ENCODE data around the gene CAPN13. TPM values are rescaled to one million over a fixed set of nuclear protein-coding genes. Genes with fewer than 3 reads are reported as not detected.

Gene CAPN13
- total and polyA plus RNA-seq, 2 donors (not counting 3 experiments of a cell fraction or from before 2014, with no cell fraction given), result not detected

GRCh38 chr2:30768036-30768686, 39.1 kb downstream of the CAPN13 start:
- no peak overlapping the region for H3K9ac ChIP-seq (replicated peaks; ENCODE audit: extremely low read depth, insufficient read depth, low read length)
- BruUV-seq (replicated peaks), result no TSS peak
- H2AFZ ChIP-seq (ENCODE audit: low read depth, low read length), result no peak overlapping the region
- DNase-seq (ENCODE audit: low read depth, low spot score), result no peak
- no peak overlapping the region for H3K27ac ChIP-seq (ENCODE audit: insufficient read depth, low read depth, low read length)
- H3K9me3 ChIP-seq (replicated peaks; ENCODE audit: control insufficient read depth, insufficient read depth, low read length), result no peaks in the 10 kb centered on the region
- no peaks in the 10 kb centered on the region for H3K36me3 ChIP-seq (ENCODE audit: control insufficient read depth in 2 of 2, extremely low read depth in 1 of 2, insufficient read depth in 2 of 2, low read length in 2 of 2)
- TF ChIP-seq POLR2AphosphoS5 (IDR thresholded peaks at IDR 0.05; ENCODE audit: insufficient read depth, low read depth, low read length), result no peak
- TF ChIP-seq FOS (IDR thresholded peaks at IDR 0.05; ENCODE audit: borderline replicate concordance, insufficient read depth, low read length), result no peak
- TF ChIP-seq JUN (IDR thresholded peaks at IDR 0.05; ENCODE audit: borderline replicate concordance, insufficient read depth, insufficient read length, low read depth), result no peak
- no peak for TF ChIP-seq CTCF (IDR thresholded peaks at IDR 0.05; ENCODE audit: extremely low read depth in 1 of 2, insufficient read depth in 1 of 2, low read depth in 1 of 2, low read length in 2 of 2)
- H3K79me2 ChIP-seq (ENCODE audit: control insufficient read depth, insufficient read depth, low read length), result no peaks in the 10 kb centered on the region
- no peak for FAIRE-seq
- dilution Hi-C loops (cut with MboI; ENCODE audit: extremely low pct_ligation_motif_present, low sequenced_read_pairs), result no loop called here
- no peak overlapping the region for H3K4me3 ChIP-seq (replicated peaks in 1 of 3; ENCODE audit: insufficient read depth in 1 of 3, low read depth in 1 of 3, low read length in 3 of 3)
- intact Hi-C loops (cut with micrococcal nuclease), result no loop called here
- no peaks in the 10 kb centered on the region for H3K27me3 ChIP-seq (ENCODE audit: control insufficient read depth in 2 of 2, insufficient read depth in 2 of 2, low read length in 2 of 2)
- H3K4me1 ChIP-seq (ENCODE audit: control insufficient read depth, extremely low read depth, insufficient read depth, low read length), result no peaks in the 10 kb centered on the region
- no peaks in the 10 kb centered on the region for H3K9me1 ChIP-seq (replicated peaks; ENCODE audit: control insufficient read depth, extremely low read depth, insufficient read depth, low read length)
- CTCF ChIA-PET, result interaction anchor here (1.0 kb wide), 1 partner anchor 57 kb away, joined by 3 read pairs; no protein-coding TSS in a partner anchor
- POLR2A ChIA-PET, result no interaction called here
- H4K20me1 ChIP-seq (replicated peaks; ENCODE audit: control insufficient read depth, extremely low read depth, insufficient read depth, low read length), result no peaks in the 10 kb centered on the region
- no peak overlapping the region for H3K4me2 ChIP-seq (ENCODE audit: insufficient read depth, low read length)

- no peak overlapping the region for H3K27ac ChIP-seq (ENCODE audit: insufficient read depth, low read depth, low read length)
- no peaks in the 10 kb centered on the region for H3K79me2 ChIP-seq (ENCODE audit: control insufficient read depth, insufficient read depth, low read length)
- DNase-seq (ENCODE audit: low read depth, low spot score) (no peak), FAIRE-seq (no peak)
- ChIA-PET CTCF (no interaction called here), POLR2A (no interaction called here)
- H2AFZ ChIP-seq (ENCODE audit: low read depth, low read length), result no peak overlapping the region
- no peaks in the 10 kb centered on the region for H3K36me3 ChIP-seq (ENCODE audit: control insufficient read depth in 2 of 2, extremely low read depth in 1 of 2, insufficient read depth in 2 of 2, low read length in 2 of 2)
- no peaks in the 10 kb centered on the region for H3K9me1 ChIP-seq (replicated peaks; ENCODE audit: control insufficient read depth, extremely low read depth, insufficient read depth, low read length)
- TF ChIP-seq FOS (IDR thresholded peaks at IDR 0.05; ENCODE audit: borderline replicate concordance, insufficient read depth, low read length) (no peak), POLR2A (IDR thresholded peaks at IDR 0.05; ENCODE audit: low read depth, low read length) (no peak), GATA2 (IDR thresholded peaks at IDR 0.05; ENCODE audit: insufficient read depth, insufficient read length, low read depth, low read length) (no peak), POLR2AphosphoS5 (IDR thresholded peaks at IDR 0.05; ENCODE audit: insufficient read depth, low read depth, low read length) (no peak), JUN (IDR thresholded peaks at IDR 0.05; ENCODE audit: borderline replicate concordance, insufficient read depth, insufficient read length, low read depth) (no peak), MAX (IDR thresholded peaks at IDR 0.05; ENCODE audit: insufficient read depth, insufficient read length) (no peak), EZH2 (IDR thresholded peaks at IDR 0.05; ENCODE audit: borderline replicate concordance, low read depth, low read length, severe bottlenecking) (no peak), CTCF (IDR thresholded peaks at IDR 0.05; ENCODE audit: extremely low read depth in 1 of 2, insufficient read depth in 1 of 2, low read depth in 1 of 2, low read length in 2 of 2) (no peak), MYC (IDR thresholded peaks at IDR 0.05; ENCODE audit: low read depth, low read length) (no peak)
- intact Hi-C loops (cut with micrococcal nuclease) (no loop called here), dilution Hi-C loops (cut with MboI; ENCODE audit: extremely low pct_ligation_motif_present, low sequenced_read_pairs) (no loop called here)
- no peaks in the 10 kb centered on the region for H3K9me3 ChIP-seq (replicated peaks; ENCODE audit: control insufficient read depth, insufficient read depth, low read length)
- H4K20me1 ChIP-seq (replicated peaks; ENCODE audit: control insufficient read depth, extremely low read depth, insufficient read depth, low read length), result no peaks in the 10 kb centered on the region
- no peaks in the 10 kb centered on the region for H3K27me3 ChIP-seq (ENCODE audit: control insufficient read depth in 2 of 2, insufficient read depth in 2 of 2, low read length in 2 of 2)
- H3K4me1 ChIP-seq (ENCODE audit: control insufficient read depth, extremely low read depth, insufficient read depth, low read length), result no peaks in the 10 kb centered on the region
- H3K9ac ChIP-seq (replicated peaks; ENCODE audit: extremely low read depth, insufficient read depth, low read length), result no peak overlapping the region
- no peak overlapping the region for H3K4me3 ChIP-seq (replicated peaks in 1 of 3; ENCODE audit: insufficient read depth in 1 of 3, low read depth in 1 of 3, low read length in 3 of 3)
- no peak overlapping the region for H3K4me2 ChIP-seq (ENCODE audit: insufficient read depth, low read length)
- BruUV-seq (replicated peaks), result no TSS peak
Measured at GRCh38 chr2:30766666-30767065, 40.6 kb downstream of the CAPN13 start.

Measured in endothelial cell of umbilical vein (primary cell).